ENCODE measurements around the gene UNCX. TPM values are rescaled to one million over a fixed set of nuclear protein-coding genes. Genes with fewer than 3 reads are reported as not detected.

The UNCX gene
- total and polyA plus RNA-seq, 2 experiments from 2014 or later = not detected

GRCh38 chr7:1230411-1231213 lies 2.1 kb upstream of the UNCX start:
- Histone ChIP-seq H2AFZ (no peak overlapping the region), H3K4me1 (ENCODE audit: insufficient read depth) (no peaks in the 10 kb centered on the region), H3K79me2 (no peaks in the 10 kb centered on the region), H4K20me1 (ENCODE audit: insufficient read depth, poor library complexity, severe bottlenecking) (no peaks in the 10 kb centered on the region), H3K27me3 (peaks cover 95% of the 10 kb centered on the region), H3K36me3 (replicated peaks; ENCODE audit: insufficient read depth, low read depth) (no peaks in the 10 kb centered on the region), H3K9me3 (ENCODE audit: low read depth) (no peaks in the 10 kb centered on the region), H3K9me2 (replicated peaks; ENCODE audit: insufficient read depth) (no peaks in the 10 kb centered on the region), H3K4me2 (no peak overlapping the region), H3K4me3 (no peak overlapping the region), H3K27ac (no peak overlapping the region)
- no peak for DNase-seq (ENCODE audit: low spot score)
- TF ChIP-seq CTCF (IDR thresholded peaks at IDR 0.05; ENCODE audit: poor library complexity) (no peak), EZH2phosphoT487 (IDR thresholded peaks at IDR 0.05; ENCODE audit: low read depth, severe bottlenecking, unreplicated experiment) (peak; percentile 98), EZH2 (IDR thresholded peaks at IDR 0.05; ENCODE audit: borderline replicate concordance) (peak; percentile 100)
- WGBS (ENCODE audit: low lambda C conversion rate, missing lambda C conversion rate) = 2% methylated on average over 58 of the region's 64 CpGs

- no peaks in the 10 kb centered on the region for H3K9me3 ChIP-seq (ENCODE audit: low read depth)
- no peaks in the 10 kb centered on the region for H3K9me2 ChIP-seq (replicated peaks; ENCODE audit: insufficient read depth)
- no peak overlapping the region for H2AFZ ChIP-seq
- no peaks in the 10 kb centered on the region for H3K4me1 ChIP-seq (ENCODE audit: insufficient read depth)
- H3K36me3 ChIP-seq (replicated peaks; ENCODE audit: insufficient read depth, low read depth) = no peaks in the 10 kb centered on the region
- H3K4me3 ChIP-seq = no peak overlapping the region
- no peak for DNase-seq (ENCODE audit: low spot score)
- H4K20me1 ChIP-seq (ENCODE audit: insufficient read depth, poor library complexity, severe bottlenecking) = no peaks in the 10 kb centered on the region
- WGBS (ENCODE audit: low lambda C conversion rate, missing lambda C conversion rate) = 4% methylated on average over 28 of the region's 40 CpGs
- no peaks in the 10 kb centered on the region for H3K79me2 ChIP-seq
- no peak overlapping the region for H3K4me2 ChIP-seq
- peaks cover 89% of the 10 kb centered on the region for H3K27me3 ChIP-seq
- TF ChIP-seq EZH2 (IDR thresholded peaks at IDR 0.05; ENCODE audit: borderline replicate concordance) (no peak), CTCF (IDR thresholded peaks at IDR 0.05; ENCODE audit: poor library complexity) (no peak), EZH2phosphoT487 (IDR thresholded peaks at IDR 0.05; ENCODE audit: low read depth, severe bottlenecking, unreplicated experiment) (no peak)
- no peak overlapping the region for H3K27ac ChIP-seq
Observed at GRCh38 chr7:1231214-1232102, 1.2 kb upstream of the UNCX start.

- H3K27me3 ChIP-seq = peaks cover 86% of the 10 kb centered on the region
- no peak overlapping the region for H3K27ac ChIP-seq
- TF ChIP-seq EZH2 (IDR thresholded peaks at IDR 0.05; ENCODE audit: borderline replicate concordance) (peak; percentile 98), CTCF (IDR thresholded peaks at IDR 0.05; ENCODE audit: poor library complexity) (no peak), EZH2phosphoT487 (IDR thresholded peaks at IDR 0.05; ENCODE audit: low read depth, severe bottlenecking, unreplicated experiment) (peak; percentile 94)
- no peak overlapping the region for H3K4me3 ChIP-seq
- H3K9me2 ChIP-seq (replicated peaks; ENCODE audit: insufficient read depth) = no peaks in the 10 kb centered on the region
- H2AFZ ChIP-seq = no peak overlapping the region
- DNase-seq (ENCODE audit: low spot score) = no peak
- H4K20me1 ChIP-seq (ENCODE audit: insufficient read depth, poor library complexity, severe bottlenecking) = no peaks in the 10 kb centered on the region
- H3K9me3 ChIP-seq (ENCODE audit: low read depth) = no peaks in the 10 kb centered on the region
- no peaks in the 10 kb centered on the region for H3K79me2 ChIP-seq
- WGBS (ENCODE audit: low lambda C conversion rate, missing lambda C conversion rate) = 5% methylated on average over 12 of the region's 12 CpGs
- H3K4me1 ChIP-seq (ENCODE audit: insufficient read depth) = no peaks in the 10 kb centered on the region
- H3K36me3 ChIP-seq (replicated peaks; ENCODE audit: insufficient read depth, low read depth) = no peaks in the 10 kb centered on the region
- no peak overlapping the region for H3K4me2 ChIP-seq
Observed at GRCh38 chr7:1232103-1232466, 587 bp upstream of the UNCX start.

Data from hepatocyte (in vitro differentiated cells).